Stimulated activated CD4-positive, alpha-beta T cell treated with anti-CD3 and anti-CD28 coated beads, Interleukin-2, amount 100 ng/mL, for 24 hours (primary cell): ENCODE measurements around the gene ATP12A.

ENCODE experiments used
- DNase-seq, 2 donors: peaks; one replicate each; pipeline ENCODE4 v3.0.0-alpha.2; 2020

Gene ATP12A

DNA sequence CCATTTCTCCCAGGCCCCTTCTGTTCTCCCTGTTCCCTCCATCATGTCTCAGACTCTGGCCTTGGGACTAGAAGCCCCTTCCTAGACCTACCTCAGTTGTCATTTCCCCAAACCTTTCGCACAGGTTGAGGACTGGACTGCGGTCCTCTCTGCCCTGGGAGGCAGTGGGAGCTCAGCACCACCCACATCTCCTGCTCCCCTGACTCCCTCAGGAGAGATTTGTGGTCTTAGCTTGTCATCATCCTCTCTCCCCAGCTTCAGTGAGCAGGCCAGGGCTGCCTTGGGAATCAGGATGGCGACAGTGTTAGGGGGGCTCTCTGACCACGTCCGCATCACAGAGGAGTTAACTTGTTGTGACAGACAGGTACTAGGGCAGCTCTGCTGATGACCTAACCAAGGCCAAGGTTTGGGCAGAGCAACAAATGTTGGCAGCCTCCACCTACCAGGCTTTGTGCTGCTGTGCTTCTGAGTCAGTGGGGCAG, 58.2 kb downstream of the ATP12A start:
- no peak for DNase-seq

DNA sequence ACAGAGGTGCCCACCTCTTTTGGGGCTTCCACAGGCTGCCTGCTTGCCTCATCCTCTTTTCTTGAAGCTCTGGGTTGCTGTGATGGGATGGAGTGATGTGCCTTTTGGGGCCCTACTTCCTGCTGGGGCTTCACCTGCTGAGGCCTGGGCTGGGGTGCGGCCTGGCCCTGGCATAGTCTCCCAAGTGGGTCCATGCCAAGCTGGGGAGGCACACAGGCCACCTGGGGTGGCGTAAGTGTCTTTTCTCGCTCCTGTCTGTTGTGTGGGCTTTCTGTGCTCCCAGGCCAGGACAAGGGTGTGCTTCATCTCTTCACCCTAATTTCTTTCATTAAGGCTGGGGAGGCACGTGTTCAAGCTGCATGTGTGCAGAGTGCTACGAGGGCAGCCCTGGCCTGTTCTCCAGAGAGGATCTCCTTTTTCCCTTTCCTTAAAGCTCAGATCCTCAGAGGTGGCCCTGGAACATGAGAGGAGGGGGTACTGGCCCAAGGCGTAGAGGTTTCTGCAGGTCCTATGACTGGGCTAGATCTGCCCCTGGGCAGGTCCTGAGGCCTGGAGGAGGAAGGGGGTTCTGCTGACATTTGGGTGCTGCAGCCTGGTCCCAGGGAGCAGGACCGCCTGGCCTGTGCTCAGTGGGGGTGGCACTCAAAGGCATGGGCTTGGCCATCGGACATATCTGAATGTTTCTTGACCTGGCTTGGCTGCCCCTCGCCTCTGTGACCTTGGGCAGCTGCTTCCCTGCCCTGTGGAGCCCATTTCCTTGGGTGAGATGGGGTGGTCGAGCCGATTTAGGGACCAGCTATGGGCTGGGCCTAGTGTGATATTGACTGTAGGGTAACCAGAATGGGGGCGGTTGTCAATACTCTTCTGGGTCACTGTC, 60.0 kb downstream of the ATP12A start:
- no peak for DNase-seq

DNA sequence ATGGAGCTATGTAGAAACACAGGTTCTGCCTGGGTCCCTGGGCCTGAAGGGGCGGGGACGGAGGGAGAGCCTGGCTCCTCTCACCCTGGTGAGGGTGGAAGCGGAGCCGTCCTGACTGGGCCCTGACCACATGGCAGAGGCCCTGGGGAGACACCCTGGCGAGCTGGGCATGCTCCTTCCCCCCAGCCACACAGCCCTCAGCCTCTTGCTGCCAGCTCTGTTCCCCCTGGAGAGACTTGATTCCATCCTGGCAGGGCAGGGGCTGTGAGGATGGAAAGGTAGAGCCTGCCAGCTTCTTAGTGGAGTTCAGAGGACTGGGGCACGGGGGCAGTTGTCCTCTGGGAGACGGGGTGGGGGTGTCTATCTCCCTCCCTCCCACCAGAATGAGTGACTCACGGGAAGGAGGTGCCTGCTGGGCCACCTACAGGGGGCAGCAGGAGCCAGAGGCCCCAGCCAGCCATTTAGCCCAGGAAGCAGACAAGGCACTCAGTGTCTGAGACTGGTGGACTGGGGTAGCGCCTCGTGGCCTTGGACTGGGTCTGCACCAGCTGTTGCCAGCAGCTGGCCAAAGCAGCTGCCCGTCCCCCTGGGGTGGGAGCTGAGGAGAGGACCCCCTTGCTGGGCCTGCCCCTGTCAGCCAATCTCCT, 60.9 kb downstream of the ATP12A start:
- DNase-seq, result no peak

DNA sequence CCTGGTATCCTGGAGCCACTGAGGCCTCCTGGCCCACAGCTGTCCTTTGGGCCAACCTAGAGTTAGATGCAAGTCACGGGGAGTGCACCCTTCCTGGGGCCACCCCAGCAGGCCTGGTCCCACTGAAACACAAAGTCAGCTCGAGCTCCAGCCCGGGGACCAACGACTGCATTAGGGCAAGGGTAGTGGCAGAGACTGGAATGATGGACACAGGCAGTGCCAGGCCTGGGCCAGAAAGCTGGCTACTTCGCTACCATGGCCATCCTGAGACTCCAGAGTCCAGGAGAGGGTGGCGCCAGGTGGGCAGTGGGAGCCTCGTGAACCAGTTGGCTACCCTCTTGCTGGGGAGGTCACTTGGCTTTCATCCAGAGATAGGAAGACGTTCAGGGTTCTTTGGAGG, 61.6 kb downstream of the ATP12A start:
- DNase-seq, result no peak

DNA sequence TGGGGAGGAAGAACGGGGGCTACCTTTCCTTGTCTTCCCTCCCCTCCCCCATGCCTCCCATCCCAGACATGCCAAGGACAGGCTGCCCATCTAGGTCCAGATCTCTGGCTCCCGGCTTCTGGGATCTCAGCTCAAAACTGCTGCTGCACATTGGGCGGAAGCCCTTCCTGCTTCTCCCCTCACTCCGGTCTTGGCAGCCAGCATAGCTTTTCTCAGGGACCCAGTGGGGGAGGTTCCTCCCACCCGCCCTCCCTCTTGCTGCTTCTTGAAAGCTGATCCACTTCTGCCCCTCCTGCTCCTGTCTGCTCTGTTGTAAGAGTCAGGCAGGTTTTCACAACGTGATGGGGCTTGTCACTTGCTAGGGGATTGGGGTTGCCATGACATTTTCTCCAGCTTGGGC, 62.1 kb downstream of the ATP12A start:
- DNase-seq, result no peak

DNA sequence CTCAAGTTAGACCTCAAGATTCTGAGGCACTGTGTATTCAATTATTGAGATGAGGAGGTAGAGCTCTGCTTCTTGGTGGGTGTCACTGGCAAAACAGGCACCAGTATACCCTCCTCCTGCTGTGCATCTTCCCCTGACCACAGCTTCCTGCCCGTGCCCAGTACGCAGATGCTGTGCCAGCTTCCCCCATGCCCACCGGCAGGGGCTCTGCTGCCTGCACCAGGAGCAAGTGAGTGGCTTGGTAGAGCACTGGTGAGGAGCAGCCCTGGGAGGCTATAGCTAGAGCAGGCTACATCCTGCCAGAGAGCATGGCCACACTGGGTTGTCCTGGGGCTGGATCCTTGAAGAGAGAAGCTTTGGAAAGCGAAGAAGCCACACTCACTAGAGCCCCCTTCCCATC, 62.8 kb downstream of the ATP12A start:
- no peak for DNase-seq

DNA sequence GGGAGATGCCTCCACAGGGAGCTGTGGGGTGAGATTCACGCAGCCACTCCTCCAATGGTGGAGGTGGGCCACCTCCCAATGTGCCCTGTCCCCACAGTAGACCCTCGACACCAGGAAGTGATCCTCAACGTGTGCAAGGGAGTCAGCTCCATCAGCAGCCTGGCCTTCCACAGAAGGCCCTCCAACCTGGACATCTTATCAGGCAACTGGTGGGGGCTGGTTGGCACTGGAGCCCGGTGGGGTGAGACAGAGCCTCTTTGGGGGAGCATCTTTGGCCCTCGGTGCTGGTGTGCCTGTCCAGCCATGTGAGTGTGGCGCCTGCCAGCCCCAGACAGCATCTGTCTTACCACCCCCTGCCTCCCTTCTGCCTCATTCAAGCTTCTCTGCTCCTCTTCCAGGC, 64.0 kb downstream of the ATP12A start:
- DNase-seq, result no peak

DNA sequence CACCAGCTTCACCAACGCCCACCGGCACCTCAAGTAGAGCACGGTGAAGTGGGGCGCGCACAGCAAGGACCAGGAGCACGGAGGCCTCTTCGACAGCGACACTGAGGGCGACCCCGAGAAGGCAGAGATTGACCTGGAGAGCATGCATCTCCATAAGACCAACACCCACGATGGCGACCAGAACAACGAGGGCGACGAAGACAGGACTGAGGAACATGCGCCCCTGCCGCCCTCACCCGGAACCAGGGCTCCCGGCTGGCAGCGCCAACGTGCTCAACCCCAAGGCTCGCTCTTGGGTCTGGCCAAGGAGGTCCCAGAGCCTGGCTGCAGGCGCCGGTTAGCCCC, 65.3 kb downstream of the ATP12A start:
- no peak for DNase-seq

DNA sequence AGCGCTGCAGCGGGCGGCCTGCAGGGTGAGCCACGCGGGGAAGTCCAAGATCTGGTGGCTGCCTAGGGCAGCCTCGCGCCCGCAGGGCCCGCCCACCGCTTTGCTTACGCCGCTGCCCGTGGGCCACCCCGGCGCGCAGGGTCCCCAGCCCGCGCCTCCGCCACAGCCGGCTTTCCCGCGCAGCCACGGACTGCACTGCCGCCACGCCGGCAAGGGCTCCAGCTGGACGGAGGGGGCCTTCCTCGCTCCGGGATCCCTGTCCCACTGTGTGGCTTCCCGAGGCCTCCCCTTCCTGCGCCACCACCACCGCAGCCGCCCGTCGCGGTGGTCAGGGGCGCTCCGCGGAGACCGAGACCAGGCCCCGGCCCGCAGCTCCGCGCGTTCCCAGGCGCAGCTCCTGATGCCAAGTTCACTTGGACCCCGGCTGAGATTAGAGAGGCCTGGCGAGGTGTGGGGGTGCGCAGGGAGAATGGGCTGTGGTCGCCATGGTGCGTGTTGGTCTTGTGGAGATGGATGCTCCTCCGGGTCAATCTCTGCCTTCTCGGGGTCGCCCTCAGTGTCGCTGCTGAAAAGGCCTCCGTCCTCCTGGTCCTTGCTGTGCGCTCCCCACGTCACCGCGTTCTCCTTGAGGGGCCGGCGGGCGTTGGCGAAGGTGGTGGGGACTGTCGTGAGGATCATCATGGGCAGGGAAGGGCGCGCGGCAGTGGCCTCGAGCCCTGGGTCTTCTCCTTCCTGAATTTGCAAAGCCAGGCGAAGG, 65.8 kb downstream of the ATP12A start:
- no peak for DNase-seq

DNA sequence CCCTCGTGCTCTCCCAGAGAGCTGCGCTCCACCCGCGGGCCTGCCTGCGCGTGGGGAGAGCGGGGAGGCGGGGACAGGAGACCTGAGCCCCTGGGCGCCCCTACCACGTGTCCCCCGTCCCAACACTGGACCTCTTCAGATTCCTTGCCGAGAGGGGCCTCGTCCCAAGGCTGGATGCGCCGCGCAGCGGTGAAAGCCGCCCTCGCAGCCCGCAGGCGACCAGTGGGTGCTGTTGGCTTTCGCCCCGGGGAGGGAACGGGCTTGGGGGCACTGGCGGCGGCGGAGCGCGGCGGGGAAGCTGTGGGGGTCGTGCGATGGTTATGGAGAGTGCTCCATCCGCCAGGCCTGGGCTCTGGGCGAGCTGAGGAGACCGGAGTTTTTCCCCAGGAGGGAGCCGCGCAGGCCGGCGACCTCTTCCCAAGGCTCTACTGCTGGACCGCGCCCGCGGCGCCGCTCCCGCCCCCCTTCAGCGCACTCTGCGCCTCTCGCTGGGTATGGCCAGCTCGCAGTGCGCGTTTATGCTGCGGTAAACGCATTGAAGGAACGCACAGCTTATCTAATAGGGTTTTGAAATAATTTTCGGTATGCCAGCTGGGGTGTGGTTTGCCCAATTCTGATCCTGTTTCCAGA, 66.5 kb downstream of the ATP12A start:
- DNase-seq, result peak in 1 of 2 donors; percentile 35

DNA sequence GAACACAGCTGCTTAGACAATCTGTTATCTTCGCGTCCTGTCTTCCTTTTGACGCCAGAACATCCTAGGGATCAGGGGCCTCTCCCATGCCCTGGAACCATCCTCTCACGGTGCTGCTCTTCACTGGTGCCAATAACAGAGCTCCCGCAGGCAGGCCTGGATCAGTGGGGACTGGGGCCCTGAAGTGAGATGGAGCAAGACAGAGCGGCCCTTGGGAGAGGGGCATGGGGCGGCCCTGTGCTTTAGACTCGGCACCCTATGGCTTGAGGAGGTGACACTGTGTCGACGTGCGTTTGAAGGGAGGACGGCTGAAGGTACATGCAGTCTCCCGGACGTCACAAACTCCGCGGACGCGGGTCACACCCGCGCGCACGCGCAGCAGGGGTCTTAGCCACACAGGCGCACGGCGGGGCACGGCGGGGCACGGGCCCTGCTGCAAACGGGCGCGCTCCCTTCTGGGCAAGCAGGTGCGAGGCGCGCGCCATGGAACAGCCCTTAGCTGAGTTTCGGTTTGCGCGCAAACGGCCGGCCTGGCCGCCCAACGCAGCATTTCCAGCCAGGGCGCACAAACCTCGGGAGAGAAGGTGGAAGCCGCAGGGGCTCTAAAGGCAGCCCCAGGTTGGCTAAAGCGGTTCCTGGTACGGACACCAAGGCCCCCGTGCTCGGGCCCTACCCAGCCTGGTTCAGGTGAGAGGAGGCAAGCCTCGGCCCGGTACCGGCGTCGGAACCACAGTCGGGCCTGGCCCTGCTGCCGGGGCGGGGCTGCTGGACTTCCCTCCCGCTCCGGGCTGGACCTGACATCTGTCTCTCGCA, 67.2 kb downstream of the ATP12A start:
- DNase-seq, result peak in 1 of 2 donors; percentile 54

DNA sequence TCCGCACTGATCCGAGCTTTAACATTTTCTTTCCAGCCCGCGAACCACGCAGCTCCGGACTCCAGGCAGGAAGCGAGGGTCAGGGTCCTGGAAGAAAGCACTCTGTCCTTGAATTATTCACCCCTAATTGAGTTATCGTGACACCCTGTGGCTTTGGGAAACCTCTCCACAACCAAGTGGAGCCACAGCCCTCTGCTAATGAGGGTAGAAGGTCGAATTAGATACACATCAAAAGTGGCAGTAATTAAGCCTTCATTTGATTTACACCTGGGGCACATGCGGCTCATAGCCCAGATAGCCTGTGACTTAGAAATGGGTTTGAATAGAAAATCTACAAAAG, 67.8 kb downstream of the ATP12A start:
- DNase-seq, result no peak

DNA sequence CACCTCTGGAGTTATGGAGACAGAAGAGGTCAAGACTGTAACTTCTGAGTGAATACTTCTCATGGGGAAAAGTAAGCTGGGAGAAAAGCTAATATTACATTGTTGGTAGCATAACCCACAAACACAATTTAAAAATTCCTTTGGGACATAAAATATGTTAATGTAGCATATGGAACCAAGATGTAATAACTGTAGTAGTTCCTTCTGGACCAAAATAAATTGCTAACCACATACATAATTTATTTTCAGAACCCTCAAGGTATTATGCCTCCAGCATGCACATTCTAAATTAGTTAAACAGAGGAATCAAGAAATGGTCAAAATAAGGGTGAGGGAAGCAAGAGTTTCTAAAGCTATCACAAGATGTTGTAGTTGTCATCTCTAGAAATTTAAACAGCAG, 79.0 kb downstream of the ATP12A start:
- no peak for DNase-seq
